ENCODE measurements around the gene RWDD4. TPM values are rescaled to one million over a fixed set of nuclear protein-coding genes. Genes with fewer than 3 reads are reported as not detected.

RWDD4 gene
- total RNA-seq, 2 experiments from 2014 or later: 15.6 to 17.2 TPM

- ATAC-seq (no peak), DNase-seq (no peak)
- Mint-ChIP-seq H3K36me3 (ENCODE audit: low read depth) (no peaks in the 10 kb centered on the region), H3K27ac (no peak overlapping the region), H3K27me3 (ENCODE audit: low read depth) (peaks cover 18% of the 10 kb centered on the region), H3K4me3 (no peak overlapping the region), H3K9me3 (ENCODE audit: insufficient read depth) (no peaks in the 10 kb centered on the region), H3K4me1 (ENCODE audit: low read depth) (no peaks in the 10 kb centered on the region)
- ChIA-PET CTCF (no interaction called here), POLR2A (no interaction called here)
Measured at GRCh38 chr4:183596067-183596757, 62.8 kb downstream of the RWDD4 start.

GRCh38 chr4:183594823-183595222, 64.2 kb downstream of the RWDD4 start:
- Mint-ChIP-seq H3K27ac (no peak overlapping the region), H3K9me3 (ENCODE audit: insufficient read depth) (no peaks in the 10 kb centered on the region), H3K4me3 (no peak overlapping the region), H3K36me3 (ENCODE audit: low read depth) (no peaks in the 10 kb centered on the region), H3K27me3 (ENCODE audit: low read depth) (peaks cover 18% of the 10 kb centered on the region), H3K4me1 (ENCODE audit: low read depth) (no peaks in the 10 kb centered on the region)
- ChIA-PET POLR2A (no interaction called here), CTCF (no interaction called here)
- DNase-seq (no peak), ATAC-seq (no peak)

- ATAC-seq: no peak
- peaks cover 9% of the 10 kb centered on the region for H3K27me3 Mint-ChIP-seq (ENCODE audit: low read depth)
- no peaks in the 10 kb centered on the region for H3K4me1 Mint-ChIP-seq (ENCODE audit: low read depth)
- no peaks in the 10 kb centered on the region for H3K9me3 Mint-ChIP-seq (ENCODE audit: insufficient read depth)
- H3K27ac Mint-ChIP-seq: no peak overlapping the region
- no peak for DNase-seq
- CTCF ChIA-PET: no interaction called here
- H3K4me3 Mint-ChIP-seq: no peak overlapping the region
- H3K36me3 Mint-ChIP-seq (ENCODE audit: low read depth): no peaks in the 10 kb centered on the region
- POLR2A ChIA-PET: no interaction called here
Measured at GRCh38 chr4:183591301-183591700, 67.7 kb downstream of the RWDD4 start.

Other genes starting within 250 kb of the RWDD4 start
- gene CDKN2AIP, start 214.5 kb downstream of the RWDD4 start, total RNA-seq: 10 to 100 TPM; 27.6 to 30.2 TPM
- gene ING2, start 154.1 kb downstream of the RWDD4 start, total RNA-seq: 10 to 100 TPM; 15.3 to 15.4 TPM
- 10 to 100 TPM; 26.5 to 29.9 TPM for gene TRAPPC11, start 108 bp upstream of the RWDD4 start, total RNA-seq
- not detected for gene STOX2, start 246.1 kb upstream of the RWDD4 start, total RNA-seq